Measurements from ENCODE around the gene GAS2L1.

DNA sequence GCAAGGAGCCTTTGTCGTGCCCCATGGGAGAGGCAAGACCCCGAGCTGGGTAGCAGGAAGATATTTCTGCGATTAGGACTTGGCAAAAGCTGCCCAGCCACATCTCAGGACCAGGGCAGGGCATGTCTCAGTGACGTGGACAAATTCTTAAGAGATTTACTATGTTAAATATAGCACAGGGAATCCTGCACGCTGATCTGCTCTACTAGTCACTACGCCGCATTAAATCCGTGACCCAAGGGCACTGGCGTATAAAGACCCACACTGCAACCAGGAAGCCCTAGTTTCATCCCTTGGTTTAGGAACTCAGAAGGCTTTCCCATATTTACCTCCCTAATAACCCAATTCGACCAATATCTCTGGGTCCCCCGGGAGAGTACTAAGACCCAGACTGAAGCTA is 46.8 kb downstream of the GAS2L1 start:
- TF ChIP-seq CTCF (IDR thresholded peaks at IDR 0.05) (no peak), EZH2 (IDR thresholded peaks at IDR 0.05; ENCODE audit: borderline replicate concordance, insufficient read depth, low read depth, low read length, poor library complexity, severe bottlenecking) (no peak)

Data from B cell (primary cell).